ENCODE measurements around the gene ITGB1BP2.
"Not testable (repeated sequence)": the region's sequence is repeated elsewhere in the genome, so short reads cannot be mapped to it uniquely, and the experiment has no call there.

The ITGB1BP2 gene

DNA sequence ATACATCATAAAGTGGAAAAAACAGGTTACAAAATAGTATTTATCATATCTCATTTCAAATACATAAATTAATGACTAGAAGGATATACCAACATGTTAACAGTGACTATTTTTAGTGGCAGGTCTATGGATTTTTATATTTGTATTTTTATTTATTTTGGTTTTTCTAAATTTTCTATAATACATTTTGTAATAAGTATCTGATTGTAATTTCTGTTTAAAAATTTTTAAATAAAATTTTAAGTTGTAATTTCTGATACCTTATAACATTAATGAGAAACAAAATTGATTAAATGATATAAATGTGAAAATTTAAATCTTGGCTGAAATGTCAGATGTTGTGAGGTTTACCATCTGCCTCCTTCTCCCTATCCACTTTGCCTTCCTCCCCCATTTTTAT lies 15.6 kb upstream of the ITGB1BP2 start:
- FAIRE-seq (no peak), DNase-seq (ENCODE audit: insufficient read length, low spot score) (no peak)
- TF ChIP-seq POLR2A (IDR thresholded peaks at IDR 0.05; ENCODE audit: low read depth, low read length): no peak

GRCh38 chrX:71291381-71291780 lies 10.2 kb upstream of the ITGB1BP2 start:
- DNase-seq (ENCODE audit: insufficient read length, low spot score) (no peak), FAIRE-seq (no peak)
- TF ChIP-seq POLR2A (IDR thresholded peaks at IDR 0.05; ENCODE audit: low read depth, low read length): no peak

DNA sequence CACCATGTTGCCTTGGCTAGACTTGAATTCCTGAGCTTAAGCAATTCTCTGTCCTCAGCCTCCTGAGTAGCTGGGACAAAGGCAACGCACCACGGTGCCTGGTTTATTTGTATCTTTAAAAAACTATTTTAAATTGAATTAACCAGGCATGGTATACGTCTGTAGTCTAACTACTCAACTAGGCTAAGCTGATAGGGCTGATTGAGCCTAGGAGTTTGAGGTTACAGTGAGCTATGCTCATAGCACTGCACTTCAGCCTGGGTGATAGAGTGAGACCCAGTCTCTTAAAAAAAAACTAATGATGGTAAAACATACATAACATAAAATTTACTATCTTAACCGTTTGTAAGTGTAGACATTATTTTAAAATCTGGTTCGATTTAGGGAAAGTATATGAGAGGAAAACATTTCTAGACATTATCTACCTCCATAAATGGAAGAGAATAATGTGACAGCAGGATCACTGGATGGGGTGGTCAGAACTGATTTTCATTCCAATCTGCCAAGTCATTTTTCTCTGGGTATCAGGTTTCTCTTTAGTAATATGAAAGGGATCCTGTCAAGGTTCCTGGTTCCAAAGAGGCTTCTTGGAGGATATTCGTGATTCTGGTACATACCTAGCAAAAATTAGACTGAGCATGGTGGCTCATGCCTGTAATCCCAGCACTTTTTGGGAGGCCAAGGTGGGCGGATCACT lies 8.7 kb upstream of the ITGB1BP2 start:
- no peak for TF ChIP-seq POLR2A (IDR thresholded peaks at IDR 0.05; ENCODE audit: low read depth, low read length)
- FAIRE-seq: no peak

DNA sequence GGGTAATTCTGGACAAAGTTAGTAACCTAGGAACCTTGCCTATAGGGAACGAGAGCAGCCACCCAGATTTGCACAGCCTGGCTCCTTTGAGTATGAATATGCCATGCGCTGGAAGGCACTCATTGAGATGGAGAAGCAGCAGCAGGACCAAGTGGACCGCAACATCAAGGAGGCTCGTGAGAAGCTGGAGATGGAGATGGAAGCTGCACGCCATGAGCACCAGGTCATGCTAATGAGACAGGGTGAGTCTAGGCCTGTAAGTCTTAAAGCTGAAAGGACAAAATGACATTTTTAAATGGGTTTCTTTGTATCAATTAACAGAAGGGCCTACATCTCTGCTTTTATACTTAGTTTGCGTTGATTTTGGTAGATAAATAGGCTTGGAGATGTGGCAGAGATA lies 4.7 kb upstream of the ITGB1BP2 start:
- DNase-seq (ENCODE audit: insufficient read length, low spot score): no peak
- no peak for TF ChIP-seq POLR2A (IDR thresholded peaks at IDR 0.05; ENCODE audit: low read depth, low read length)
- FAIRE-seq: no peak

More for the DNA sequence above, 8.7 kb upstream of the ITGB1BP2 start:
- DNase-seq (ENCODE audit: insufficient read length, low spot score): no peak

- TF ChIP-seq POLR2A (IDR thresholded peaks at IDR 0.05; ENCODE audit: low read depth, low read length): no peak
- FAIRE-seq (no peak), DNase-seq (ENCODE audit: insufficient read length, low spot score) (no peak)
These were observed 3.4 kb upstream of the ITGB1BP2 start for GRCh38 chrX:71298119-71298518.

- not testable (repeated sequence) for FAIRE-seq; DNase-seq (ENCODE audit: insufficient read length, low spot score)
These were observed 1.5 kb upstream of the ITGB1BP2 start for GRCh38 chrX:71300064-71300463.

- not testable (repeated sequence) for FAIRE-seq
These were observed 1.1 kb upstream of the ITGB1BP2 start for GRCh38 chrX:71300495-71300894.

DNA sequence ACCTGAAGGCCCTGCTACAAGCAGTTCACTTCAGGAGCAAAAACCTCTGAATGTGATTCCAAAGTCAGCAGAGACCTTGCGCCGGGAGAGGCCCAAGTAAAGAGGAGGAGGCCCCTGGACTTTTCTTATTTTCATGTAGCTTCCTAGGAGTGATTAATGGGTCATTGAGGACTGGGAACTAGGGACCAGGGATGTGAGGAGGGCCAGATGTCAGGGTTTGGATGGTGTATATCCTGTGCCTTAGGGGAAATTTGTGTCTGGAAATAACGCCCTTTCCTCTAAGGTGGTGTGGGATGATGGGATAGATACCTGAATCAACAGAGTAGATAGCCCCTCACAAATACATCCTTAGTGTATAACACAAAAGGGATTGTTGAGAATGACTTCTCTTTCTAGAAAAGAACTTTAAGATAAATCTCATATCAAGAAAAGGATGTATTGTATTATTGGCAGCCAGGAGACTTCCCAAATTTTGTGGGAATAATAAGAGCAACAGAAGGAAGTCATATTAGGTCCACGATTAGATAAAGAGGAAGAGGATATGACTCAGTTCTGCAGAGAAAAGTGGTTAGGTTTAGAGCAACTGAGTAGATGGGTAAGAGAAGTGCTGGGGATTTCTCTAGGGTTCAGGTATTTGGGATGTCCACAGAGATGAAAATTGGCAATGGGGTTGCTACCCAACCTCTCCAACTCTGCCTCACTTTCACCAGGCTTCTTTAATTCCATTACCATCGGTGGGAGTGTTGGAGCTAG lies 1.1 kb downstream of the ITGB1BP2 start:
- no peak for FAIRE-seq

More at GRCh38 chrX:71300495-71300894, 1.1 kb upstream of the ITGB1BP2 start:
- not testable (repeated sequence) for DNase-seq (ENCODE audit: insufficient read length, low spot score)

GRCh38 chrX:71304561-71304960 lies 3.0 kb downstream of the ITGB1BP2 start:
- DNase-seq (ENCODE audit: insufficient read length, low spot score) (no peak), FAIRE-seq (no peak)
- no peak for TF ChIP-seq POLR2A (IDR thresholded peaks at IDR 0.05; ENCODE audit: low read depth, low read length)

More for the DNA sequence above, 1.1 kb downstream of the ITGB1BP2 start:
- TF ChIP-seq POLR2A (IDR thresholded peaks at IDR 0.05; ENCODE audit: low read depth, low read length): no peak
- DNase-seq (ENCODE audit: insufficient read length, low spot score): no peak

GRCh38 chrX:71315917-71316316 lies 14.4 kb downstream of the ITGB1BP2 start:
- no peak for TF ChIP-seq POLR2A (IDR thresholded peaks at IDR 0.05; ENCODE audit: low read depth, low read length)
- DNase-seq (ENCODE audit: insufficient read length, low spot score) (no peak), FAIRE-seq (no peak)

DNA sequence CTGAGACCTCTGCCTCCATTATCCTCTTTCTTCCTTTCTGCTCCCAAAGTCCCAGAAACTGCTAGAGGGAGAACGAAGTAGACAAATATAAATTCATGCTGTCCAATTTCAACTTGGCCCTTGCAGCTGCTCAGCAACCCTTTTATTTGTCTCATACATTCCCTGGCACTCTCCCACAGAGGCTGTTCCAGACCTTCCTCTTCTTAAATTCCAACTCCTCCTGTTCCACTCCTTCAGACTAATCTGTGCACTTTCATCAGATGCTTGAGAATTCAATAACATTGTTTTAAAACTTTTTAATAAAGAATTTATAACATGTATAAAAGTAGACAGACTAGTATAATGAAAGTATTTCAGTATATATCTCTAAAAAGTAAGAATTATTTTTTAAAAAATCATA lies 15.4 kb downstream of the ITGB1BP2 start:
- DNase-seq (ENCODE audit: insufficient read length, low spot score); FAIRE-seq: not testable (repeated sequence)

- FAIRE-seq (no peak), DNase-seq (ENCODE audit: insufficient read length, low spot score) (no peak)
- no peak for TF ChIP-seq POLR2A (IDR thresholded peaks at IDR 0.05; ENCODE audit: low read depth, low read length)
These were observed 18.6 kb downstream of the ITGB1BP2 start for GRCh38 chrX:71320126-71320525.

GRCh38 chrX:71321731-71322130 lies 20.2 kb downstream of the ITGB1BP2 start:
- no peak for DNase-seq (ENCODE audit: insufficient read length, low spot score)
- no peak for FAIRE-seq
- no peak for TF ChIP-seq POLR2A (IDR thresholded peaks at IDR 0.05; ENCODE audit: low read depth, low read length)

- not testable (repeated sequence) for FAIRE-seq; DNase-seq (ENCODE audit: insufficient read length, low spot score)
These were observed 22.9 kb downstream of the ITGB1BP2 start for GRCh38 chrX:71324452-71324851.

GRCh38 chrX:71326394-71326793 lies 24.8 kb downstream of the ITGB1BP2 start:
- no peak for FAIRE-seq
- no peak for DNase-seq (ENCODE audit: insufficient read length, low spot score)
- TF ChIP-seq POLR2A (IDR thresholded peaks at IDR 0.05; ENCODE audit: low read depth, low read length): no peak

- FAIRE-seq; DNase-seq (ENCODE audit: insufficient read length, low spot score): not testable (repeated sequence)
These were observed 47.7 kb downstream of the ITGB1BP2 start for GRCh38 chrX:71349151-71349665.

GRCh38 chrX:71349867-71350266 lies 48.3 kb downstream of the ITGB1BP2 start:
- DNase-seq (ENCODE audit: insufficient read length, low spot score); FAIRE-seq: not testable (repeated sequence)

- not testable (repeated sequence) for FAIRE-seq; DNase-seq (ENCODE audit: insufficient read length, low spot score)
These were observed 50.9 kb downstream of the ITGB1BP2 start for GRCh38 chrX:71352439-71352838.

Measured in H54 (cell line).